ENCODE data around the gene SUSD4.

The SUSD4 gene

GRCh38 chr1:223341121-223341520 lies 22.9 kb downstream of the SUSD4 start:
- no peak for DNase-seq (ENCODE audit: low read depth)
- H3K4me3 ChIP-seq (ENCODE audit: control insufficient read depth, low read depth, low read length), result no peak overlapping the region
- no peak for TF ChIP-seq CTCF (IDR thresholded peaks at IDR 0.05; ENCODE audit: control insufficient read depth, insufficient read depth, low read depth, low read length, missing control alignments)

- no peak for DNase-seq (ENCODE audit: low read depth)
- H3K4me3 ChIP-seq (ENCODE audit: control insufficient read depth, low read depth, low read length), result no peak overlapping the region
- no peak for TF ChIP-seq CTCF (IDR thresholded peaks at IDR 0.05; ENCODE audit: control insufficient read depth, insufficient read depth, low read depth, low read length, missing control alignments)
Measured at GRCh38 chr1:223340637-223341036, 23.3 kb downstream of the SUSD4 start.

GRCh38 chr1:223339861-223340260 lies 24.1 kb downstream of the SUSD4 start:
- no peak overlapping the region for H3K4me3 ChIP-seq (ENCODE audit: control insufficient read depth, low read depth, low read length)
- no peak for TF ChIP-seq CTCF (IDR thresholded peaks at IDR 0.05; ENCODE audit: control insufficient read depth, insufficient read depth, low read depth, low read length, missing control alignments)
- no peak for DNase-seq (ENCODE audit: low read depth)

- no peak overlapping the region for H3K4me3 ChIP-seq (ENCODE audit: control insufficient read depth, low read depth, low read length)
- no peak for TF ChIP-seq CTCF (IDR thresholded peaks at IDR 0.05; ENCODE audit: control insufficient read depth, insufficient read depth, low read depth, low read length, missing control alignments)
- no peak for DNase-seq (ENCODE audit: low read depth)
Measured at GRCh38 chr1:223338811-223339746, 24.9 kb downstream of the SUSD4 start.

GRCh38 chr1:223337174-223337869 lies 26.7 kb downstream of the SUSD4 start:
- no peak for TF ChIP-seq CTCF (IDR thresholded peaks at IDR 0.05; ENCODE audit: control insufficient read depth, insufficient read depth, low read depth, low read length, missing control alignments)
- H3K4me3 ChIP-seq (ENCODE audit: control insufficient read depth, low read depth, low read length), result no peak overlapping the region
- no peak for DNase-seq (ENCODE audit: low read depth)

GRCh38 chr1:223334156-223334555 lies 29.8 kb downstream of the SUSD4 start:
- TF ChIP-seq CTCF (IDR thresholded peaks at IDR 0.05; ENCODE audit: control insufficient read depth, insufficient read depth, low read depth, low read length, missing control alignments), result no peak

More at GRCh38 chr1:223334156-223334555, 29.8 kb downstream of the SUSD4 start:
- no peak overlapping the region for H3K4me3 ChIP-seq (ENCODE audit: control insufficient read depth, low read depth, low read length)
- no peak for DNase-seq (ENCODE audit: low read depth)
